ENCODE results near the gene ASIC2.

The ASIC2 gene

DNA sequence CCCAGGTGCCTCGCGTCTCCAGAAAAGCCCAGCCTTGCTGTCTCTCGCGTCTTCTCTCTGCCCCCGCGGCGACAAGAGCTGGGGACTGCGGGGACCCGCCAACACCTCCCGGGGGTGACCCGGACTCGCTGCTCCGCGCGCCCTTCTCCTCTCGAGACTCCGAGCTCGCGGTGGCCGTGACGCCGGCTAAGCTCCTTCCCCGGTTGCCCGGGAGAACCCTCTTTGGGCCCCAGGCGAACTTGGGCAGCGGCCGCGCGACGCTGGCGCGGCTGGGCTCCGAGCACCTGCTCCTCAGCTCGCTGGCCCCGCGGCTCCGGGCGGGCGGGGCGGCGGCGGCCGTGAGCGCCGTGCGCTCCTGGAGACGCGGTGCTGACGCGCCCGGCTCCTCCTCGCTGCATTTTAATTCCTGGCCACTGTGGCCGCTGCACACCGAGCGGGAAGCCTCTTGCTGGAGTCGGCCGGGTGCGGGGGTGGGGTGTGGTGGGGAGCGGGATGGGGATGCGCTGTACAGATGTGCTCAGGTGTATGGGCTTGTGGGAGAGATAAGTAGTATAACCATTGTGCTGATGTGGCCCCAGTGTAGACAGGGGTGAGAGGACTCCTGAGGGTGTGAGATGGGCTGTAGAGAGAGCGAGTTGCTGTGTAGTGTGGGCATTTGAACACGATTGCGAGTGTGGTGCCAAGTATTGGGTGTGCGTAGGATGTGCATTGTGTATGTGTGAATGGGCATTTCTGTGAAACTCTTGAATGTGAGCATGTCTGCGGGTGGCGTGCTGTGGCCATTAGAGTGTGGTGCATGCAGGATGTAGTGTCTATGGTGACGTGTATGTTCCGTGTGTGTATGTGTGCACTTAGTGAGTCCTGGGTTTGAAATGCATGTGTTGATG lies at the start of gene ASIC2:
ASIC2 (minus strand) TSS at position 315 of the 887 bp plus-strand sequence.
- TF ChIP-seq, protein P1, sequence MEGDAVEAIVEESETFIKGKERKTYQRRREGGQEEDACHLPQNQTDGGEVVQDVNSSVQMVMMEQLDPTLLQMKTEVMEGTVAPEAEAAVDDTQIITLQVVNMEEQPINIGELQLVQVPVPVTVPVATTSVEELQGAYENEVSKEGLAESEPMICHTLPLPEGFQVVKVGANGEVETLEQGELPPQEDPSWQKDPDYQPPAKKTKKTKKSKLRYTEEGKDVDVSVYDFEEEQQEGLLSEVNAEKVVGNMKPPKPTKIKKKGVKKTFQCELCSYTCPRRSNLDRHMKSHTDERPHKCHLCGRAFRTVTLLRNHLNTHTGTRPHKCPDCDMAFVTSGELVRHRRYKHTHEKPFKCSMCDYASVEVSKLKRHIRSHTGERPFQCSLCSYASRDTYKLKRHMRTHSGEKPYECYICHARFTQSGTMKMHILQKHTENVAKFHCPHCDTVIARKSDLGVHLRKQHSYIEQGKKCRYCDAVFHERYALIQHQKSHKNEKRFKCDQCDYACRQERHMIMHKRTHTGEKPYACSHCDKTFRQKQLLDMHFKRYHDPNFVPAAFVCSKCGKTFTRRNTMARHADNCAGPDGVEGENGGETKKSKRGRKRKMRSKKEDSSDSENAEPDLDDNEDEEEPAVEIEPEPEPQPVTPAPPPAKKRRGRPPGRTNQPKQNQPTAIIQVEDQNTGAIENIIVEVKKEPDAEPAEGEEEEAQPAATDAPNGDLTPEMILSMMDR (IDR thresholded peaks at IDR 0.05; ENCODE audit: control insufficient read depth, extremely low read depth, insufficient read depth): peak; percentile 29
- no peak within 1 kb of the TSS for H3K4me3 ChIP-seq (ENCODE audit: low read depth, low read length)
- no peak for DNase-seq (ENCODE audit: low read depth)

DNA sequence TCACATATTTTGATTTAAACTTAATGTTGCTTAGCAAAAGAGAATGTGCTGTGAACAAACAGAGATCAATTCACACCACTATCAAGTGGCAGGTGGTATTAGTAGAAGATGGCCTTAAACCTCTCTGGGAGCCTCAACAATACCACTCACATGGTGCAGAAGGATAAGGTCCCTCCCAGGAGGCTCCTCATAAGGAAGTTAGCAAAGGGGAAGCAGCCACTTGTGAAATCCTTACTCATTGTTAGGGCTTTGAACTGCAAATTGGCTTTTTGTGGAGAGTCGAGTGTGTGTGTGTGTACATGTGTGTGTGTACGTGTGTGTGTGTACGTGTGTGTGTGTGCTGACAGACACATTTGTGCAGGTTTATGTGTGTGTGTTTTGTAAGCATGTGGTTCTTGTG lies 48.9 kb upstream of the ASIC2 start:
- H3K4me3 ChIP-seq (ENCODE audit: low read depth, low read length): no peak overlapping the region
- TF ChIP-seq, protein P1 (IDR thresholded peaks at IDR 0.05; ENCODE audit: control insufficient read depth, extremely low read depth, insufficient read depth): no peak
- DNase-seq (ENCODE audit: low read depth): no peak

DNA sequence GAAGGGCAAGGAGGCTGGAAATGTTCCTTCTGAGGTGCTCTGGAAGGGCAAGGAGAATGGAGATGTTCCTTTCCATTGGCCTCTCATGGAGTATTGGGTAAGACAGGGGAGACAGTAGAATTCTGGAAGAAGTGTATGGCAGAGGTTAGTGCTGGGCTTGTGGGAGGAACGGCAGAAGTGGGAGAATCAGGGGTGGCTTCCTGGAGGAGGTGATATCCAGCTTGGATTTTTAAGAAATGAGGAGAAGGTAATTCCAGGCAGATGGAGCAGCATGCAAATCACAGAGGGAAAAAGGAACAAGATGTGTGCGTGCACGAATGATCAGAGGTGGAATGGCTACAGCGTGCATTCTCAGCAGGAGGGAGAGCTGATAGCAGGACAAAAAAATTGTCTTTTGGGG lies 45.1 kb upstream of the ASIC2 start:
- DNase-seq (ENCODE audit: low read depth): no peak
- TF ChIP-seq, protein P1 (IDR thresholded peaks at IDR 0.05; ENCODE audit: control insufficient read depth, extremely low read depth, insufficient read depth): no peak
- H3K4me3 ChIP-seq (ENCODE audit: low read depth, low read length): no peak overlapping the region

DNA sequence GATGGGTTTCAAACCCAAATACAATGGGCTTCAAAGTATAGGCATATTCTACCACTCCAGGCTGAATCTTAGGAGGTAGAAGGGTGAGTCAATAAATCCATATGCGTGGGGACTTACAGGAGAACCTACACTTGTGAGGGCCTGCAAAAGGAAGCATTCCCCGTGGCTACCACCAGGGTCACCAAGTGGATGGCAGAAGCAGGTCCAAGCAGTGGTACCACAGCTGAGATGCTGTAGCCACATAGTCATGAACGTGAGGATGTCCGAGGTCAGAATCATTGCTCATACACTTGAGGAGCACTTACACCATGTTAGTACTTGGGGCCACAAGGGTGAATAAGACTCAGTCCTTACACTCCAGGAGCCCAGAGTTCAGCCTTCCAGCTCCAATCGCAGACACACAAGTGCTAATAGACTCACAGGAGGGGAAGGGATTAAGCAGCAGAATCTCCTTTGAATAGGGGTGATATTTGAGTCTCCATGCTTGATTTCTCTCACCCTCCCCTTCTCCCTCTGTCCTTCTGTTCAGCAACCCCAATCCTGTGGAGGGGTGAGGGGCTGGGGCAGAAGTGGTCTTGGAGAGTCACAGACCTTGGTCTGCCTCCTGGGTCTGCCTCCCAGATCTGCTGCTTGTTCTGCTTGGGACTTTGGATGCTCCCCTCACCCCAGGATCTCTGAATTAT lies 42.5 kb upstream of the ASIC2 start:
- TF ChIP-seq, protein P1 (IDR thresholded peaks at IDR 0.05; ENCODE audit: control insufficient read depth, extremely low read depth, insufficient read depth): no peak
- DNase-seq (ENCODE audit: low read depth): no peak
- no peak overlapping the region for H3K4me3 ChIP-seq (ENCODE audit: low read depth, low read length)

DNA sequence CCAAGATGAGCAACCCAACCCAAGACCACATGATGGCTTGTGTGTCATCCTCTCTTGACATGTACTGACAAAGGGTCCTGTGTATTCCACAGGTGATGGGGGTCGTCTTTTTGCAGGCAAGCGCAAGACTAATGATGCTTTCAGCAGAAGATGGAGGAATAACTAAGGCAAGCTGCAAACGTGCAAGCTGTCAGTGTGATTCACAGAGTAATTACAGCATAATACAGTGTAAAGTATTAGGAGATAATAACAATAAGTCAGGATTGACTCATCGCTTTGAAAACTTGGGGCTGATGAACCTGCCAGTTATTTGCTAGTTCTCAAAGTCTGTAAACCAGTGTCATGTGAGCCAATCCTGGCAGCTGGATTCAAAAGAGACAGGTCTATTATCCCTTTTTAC lies 41.6 kb upstream of the ASIC2 start:
- H3K4me3 ChIP-seq (ENCODE audit: low read depth, low read length): no peak overlapping the region
- TF ChIP-seq, protein P1 (IDR thresholded peaks at IDR 0.05; ENCODE audit: control insufficient read depth, extremely low read depth, insufficient read depth): no peak
- no peak for DNase-seq (ENCODE audit: low read depth)

DNA sequence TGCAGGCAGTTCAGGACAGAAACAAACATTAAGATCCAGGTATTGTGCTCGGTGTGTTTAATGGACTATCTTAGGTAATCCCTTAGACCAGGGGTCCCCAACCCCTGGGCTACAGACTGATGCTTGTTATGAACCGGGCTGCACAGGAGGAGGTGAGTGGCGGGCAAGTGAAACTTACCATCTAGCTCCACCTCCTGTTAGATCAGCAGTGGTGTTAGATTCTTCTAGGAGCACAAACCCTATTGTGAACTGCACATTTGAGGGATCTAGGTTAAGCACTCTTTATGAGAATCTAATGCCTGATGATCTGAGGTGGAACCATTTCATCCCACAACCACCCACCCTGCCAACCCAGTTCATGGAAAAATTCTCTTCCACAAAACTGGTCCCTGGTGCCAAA lies 37.8 kb upstream of the ASIC2 start:
- H3K4me3 ChIP-seq (ENCODE audit: low read depth, low read length): no peak overlapping the region
- no peak for DNase-seq (ENCODE audit: low read depth)
- TF ChIP-seq, protein P1 (IDR thresholded peaks at IDR 0.05; ENCODE audit: control insufficient read depth, extremely low read depth, insufficient read depth): 0 out of 2 replicates have a peak, but pooled peaks have one; percentile 1

Measured in LNCaP clone FGC (cell line).